Measurements from ENCODE around the gene RFC4. TPM values are rescaled to one million over a fixed set of nuclear protein-coding genes. Genes with fewer than 3 reads are reported as not detected.
"Not testable (repeated sequence)": the region's sequence is repeated elsewhere in the genome, so short reads cannot be mapped to it uniquely, and the experiment has no call there.

Gene RFC4
- total RNA-seq, 4 donors from 2014 or later = 8.1 to 12.2 (median 10.5) TPM

- no peak overlapping the region for H3K4me3 ChIP-seq
- no peak for TF ChIP-seq POLR2A (IDR thresholded peaks at IDR 0.05)
- no peak for TF ChIP-seq POLR2AphosphoS5 (IDR thresholded peaks at IDR 0.05)
- no peak for TF ChIP-seq EP300 (IDR thresholded peaks at IDR 0.05)
- no peak for TF ChIP-seq CTCF (IDR thresholded peaks at IDR 0.05)
- H3K36me3 ChIP-seq = no peaks in the 10 kb centered on the region
- H3K27ac ChIP-seq = no peak overlapping the region
- no peaks in the 10 kb centered on the region for H3K9me3 ChIP-seq
- no peak for ATAC-seq
- 46 to 47% methylated on average over 3 to 8 of the region's 11 CpGs for WGBS, 2 donors (ENCODE audit: low coverage in 1 of 2)
- peaks cover 55% of the 10 kb centered on the region for H3K27me3 ChIP-seq
- H3K4me1 ChIP-seq = peaks cover 0 to 32% (median 11%) of the 10 kb centered on the region in 3 donors
Observed at GRCh38 chr3:186825872-186826409, 19.7 kb upstream of the RFC4 start.

- H3K9me3 ChIP-seq = no peaks in the 10 kb centered on the region
- no peak for ATAC-seq
- no peak overlapping the region for H3K27ac ChIP-seq
- H3K36me3 ChIP-seq = no peaks in the 10 kb centered on the region
- no peak overlapping the region for H3K4me3 ChIP-seq
- WGBS, 2 donors (ENCODE audit: low coverage in 1 of 2) = no CpG with 5 or more reads among the region's 23 CpGs
- H3K27me3 ChIP-seq = peaks cover 49% of the 10 kb centered on the region
- TF ChIP-seq POLR2A (IDR thresholded peaks at IDR 0.05) (no peak), EP300 (IDR thresholded peaks at IDR 0.05) (no peak), POLR2AphosphoS5 (IDR thresholded peaks at IDR 0.05) (no peak), CTCF (IDR thresholded peaks at IDR 0.05) (no peak)
- H3K4me1 ChIP-seq = peaks cover 0 to 32% (median 11%) of the 10 kb centered on the region in 3 donors
Observed at GRCh38 chr3:186825294-186825821, 19.1 kb upstream of the RFC4 start.

GRCh38 chr3:186824430-186825139, 18.3 kb upstream of the RFC4 start:
- H3K4me3 ChIP-seq = no peak overlapping the region
- no peaks in the 10 kb centered on the region for H3K36me3 ChIP-seq
- peaks cover 41% of the 10 kb centered on the region for H3K27me3 ChIP-seq
- no peaks in the 10 kb centered on the region for H3K9me3 ChIP-seq
- ATAC-seq = no peak
- 67% methylated on average over 1 of the region's 18 CpGs; no CpG with 5 or more reads in 1 of the 2 donors for WGBS, 2 donors (ENCODE audit: low coverage in 1 of 2)
- H3K27ac ChIP-seq = no peak overlapping the region
- peaks cover 0 to 32% (median 11%) of the 10 kb centered on the region in 3 donors for H3K4me1 ChIP-seq
- TF ChIP-seq CTCF (IDR thresholded peaks at IDR 0.05) = no peak

GRCh38 chr3:186823386-186823785, 17.1 kb upstream of the RFC4 start:
- TF ChIP-seq CTCF (IDR thresholded peaks at IDR 0.05) (no peak), POLR2A (IDR thresholded peaks at IDR 0.05) (no peak), POLR2AphosphoS5 (IDR thresholded peaks at IDR 0.05) (no peak), EP300 (IDR thresholded peaks at IDR 0.05) (no peak)
- ATAC-seq = no peak
- H3K9me3 ChIP-seq = no peaks in the 10 kb centered on the region
- peaks cover 0 to 32% (median 11%) of the 10 kb centered on the region in 3 donors for H3K4me1 ChIP-seq
- H3K4me3 ChIP-seq = no peak overlapping the region
- no peaks in the 10 kb centered on the region for H3K36me3 ChIP-seq
- no peak overlapping the region for H3K27ac ChIP-seq
- peaks cover 29% of the 10 kb centered on the region for H3K27me3 ChIP-seq
- WGBS, 2 donors (ENCODE audit: low coverage in 1 of 2) = 81% methylated on average over 2 of the region's 2 CpGs

- not testable (repeated sequence) for H3K9me3 ChIP-seq, ATAC-seq, H3K36me3 ChIP-seq, H3K4me3 ChIP-seq, H3K27ac ChIP-seq
- Histone ChIP-seq H3K27me3 (peaks cover 27% of the 10 kb centered on the region), H3K4me1 (peaks cover 0 to 25% (median 7%) of the 10 kb centered on the region in 3 donors)
- WGBS, 2 donors (ENCODE audit: low coverage in 1 of 2) = 83 to 89% methylated on average over 1 of the region's 1 CpG
Observed at GRCh38 chr3:186822388-186822759, 16.1 kb upstream of the RFC4 start.

Data from gastroesophageal sphincter (tissue), 4 donors.